Measurements from ENCODE around the gene RMND1. TPM values are rescaled to one million over a fixed set of nuclear protein-coding genes. Genes with fewer than 3 reads are reported as not detected.
A peak's percentile ranks its signal among the peaks of the same experiment; 100 is the strongest.
"Not testable (repeated sequence)": the region's sequence is repeated elsewhere in the genome, so short reads cannot be mapped to it uniquely, and the experiment has no call there.

Gene RMND1
- total RNA-seq, 1 donor from 2014 or later, result 27.4 TPM

DNA sequence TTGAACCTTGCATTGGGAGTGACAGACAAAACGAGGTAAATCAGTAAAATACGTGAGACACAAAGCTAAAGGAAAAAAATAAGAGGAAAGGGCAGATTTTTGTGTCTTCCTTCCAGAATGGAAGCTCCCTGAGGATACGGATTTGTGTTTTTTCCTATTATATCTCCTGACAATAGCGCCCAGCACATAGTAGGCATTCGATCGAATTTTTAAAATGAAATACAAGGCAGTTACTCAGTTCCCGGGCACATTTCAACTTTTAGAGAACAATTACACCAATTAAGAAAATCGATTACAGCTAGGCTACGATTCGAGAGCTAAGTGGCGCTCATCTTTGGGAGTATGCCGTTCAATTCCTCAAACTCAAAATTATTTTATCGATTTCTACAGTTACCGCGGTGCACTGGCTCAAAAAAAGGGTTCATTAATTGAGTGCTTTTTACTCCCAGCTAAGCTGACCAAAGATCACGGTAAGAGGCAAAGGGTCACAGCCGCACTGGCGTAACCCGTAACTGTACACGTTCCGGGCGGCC lies 443 bp downstream of the RMND1 start:
- peaks cover 2% of the 10 kb centered on the region for H3K9me3 Mint-ChIP-seq

GRCh38 chr6:151450928-151451327 lies 998 bp downstream of the RMND1 start:
- H3K27ac Mint-ChIP-seq (ENCODE audit: unreplicated experiment); H3K9me3 Mint-ChIP-seq; DNase-seq (ENCODE audit: low read depth, low spot score); H3K27me3 Mint-ChIP-seq (ENCODE audit: low read depth): not testable (repeated sequence)
- H3K4me3 Mint-ChIP-seq, result peak overlapping the region; percentile 91
- peaks cover 53% of the 10 kb centered on the region for H3K4me1 Mint-ChIP-seq
- H3K36me3 Mint-ChIP-seq (ENCODE audit: low read depth), result peaks cover 18% of the 10 kb centered on the region

More for the DNA sequence above, 443 bp downstream of the RMND1 start:
- Mint-ChIP-seq H3K27ac (ENCODE audit: unreplicated experiment) (peak overlapping the region; percentile 95), H3K36me3 (ENCODE audit: low read depth) (peaks cover 18% of the 10 kb centered on the region), H3K27me3 (ENCODE audit: low read depth) (peaks cover 4% of the 10 kb centered on the region), H3K4me3 (peak overlapping the region; percentile 91), H3K4me1 (peaks cover 56% of the 10 kb centered on the region)
- TF ChIP-seq CTCF (conservative IDR thresholded peaks at IDR 0.05), result no peak
- no peak for DNase-seq (ENCODE audit: low read depth, low spot score)

DNA sequence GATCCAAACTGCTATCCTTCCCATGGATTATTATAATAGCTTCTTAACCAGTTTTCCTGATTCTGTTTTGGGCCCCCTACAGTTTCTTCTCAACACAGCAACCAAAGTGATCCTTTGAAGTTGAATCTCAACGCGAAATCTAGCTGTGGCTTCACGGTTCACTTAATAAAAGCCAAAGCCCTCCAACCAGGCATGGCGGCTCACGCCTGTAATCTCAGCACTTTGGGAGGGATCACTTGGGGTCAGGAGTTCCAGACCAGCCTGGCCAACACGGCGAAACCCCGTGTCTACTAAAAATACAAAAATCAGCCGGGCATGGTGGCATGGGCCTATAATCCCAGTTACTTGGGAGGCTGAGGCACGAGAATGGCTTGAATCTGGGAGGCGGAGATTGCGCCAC lies 3.3 kb downstream of the RMND1 start:
- TF ChIP-seq CTCF (conservative IDR thresholded peaks at IDR 0.05), result peak; percentile 21
- Mint-ChIP-seq H3K4me1 (peaks cover 42% of the 10 kb centered on the region), H3K36me3 (ENCODE audit: low read depth) (peaks cover 20% of the 10 kb centered on the region), H3K27me3 (ENCODE audit: low read depth) (peaks cover 4% of the 10 kb centered on the region), H3K4me3 (peak overlapping the region; percentile 50), H3K9me3 (peaks cover 2% of the 10 kb centered on the region), H3K27ac (ENCODE audit: unreplicated experiment) (no peak overlapping the region)
- DNase-seq (ENCODE audit: low read depth, low spot score), result no peak

DNA sequence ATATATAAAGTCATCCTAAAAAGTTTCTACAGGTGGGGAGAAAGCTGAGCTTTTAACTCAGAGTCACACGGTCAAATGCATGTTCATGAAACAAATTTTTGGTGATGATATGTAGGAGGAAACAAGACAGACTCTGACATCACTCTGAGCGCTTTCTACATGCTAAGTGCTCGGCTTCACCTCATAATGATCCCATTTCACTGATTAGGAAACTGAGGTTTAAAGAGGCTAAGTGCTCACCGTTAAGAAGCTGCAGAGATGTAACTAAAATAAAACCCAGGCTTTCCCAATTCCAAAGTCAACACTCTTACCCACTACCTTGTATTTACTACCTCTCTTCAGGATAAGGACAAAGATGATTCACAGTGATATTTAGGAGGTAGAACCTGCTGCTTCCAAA lies 4.7 kb downstream of the RMND1 start:
- Mint-ChIP-seq H3K27ac (ENCODE audit: unreplicated experiment) (no peak overlapping the region), H3K4me1 (peaks cover 35% of the 10 kb centered on the region), H3K27me3 (ENCODE audit: low read depth) (peaks cover 3% of the 10 kb centered on the region), H3K9me3 (peaks cover 2% of the 10 kb centered on the region), H3K4me3 (peak overlapping the region; percentile 65), H3K36me3 (ENCODE audit: low read depth) (peaks cover 21% of the 10 kb centered on the region)
- no peak for TF ChIP-seq CTCF (conservative IDR thresholded peaks at IDR 0.05)
- DNase-seq (ENCODE audit: low read depth, low spot score), result no peak

- no peak for DNase-seq (ENCODE audit: low read depth, low spot score)
- Mint-ChIP-seq H3K27me3 (ENCODE audit: low read depth) (no peaks in the 10 kb centered on the region), H3K9me3 (peaks cover 2% of the 10 kb centered on the region), H3K27ac (ENCODE audit: unreplicated experiment) (no peak overlapping the region), H3K36me3 (ENCODE audit: low read depth) (peaks cover 10% of the 10 kb centered on the region), H3K4me3 (no peak overlapping the region), H3K4me1 (peaks cover 24% of the 10 kb centered on the region)
- TF ChIP-seq CTCF (conservative IDR thresholded peaks at IDR 0.05), result no peak
Measured at GRCh38 chr6:151445482-151445881, 6.4 kb downstream of the RMND1 start.

- no peak for TF ChIP-seq CTCF (conservative IDR thresholded peaks at IDR 0.05)
- no peak for DNase-seq (ENCODE audit: low read depth, low spot score)
- Mint-ChIP-seq H3K4me1 (peaks cover 24% of the 10 kb centered on the region), H3K9me3 (no peaks in the 10 kb centered on the region), H3K27ac (ENCODE audit: unreplicated experiment) (no peak overlapping the region), H3K36me3 (ENCODE audit: low read depth) (peaks cover 10% of the 10 kb centered on the region), H3K4me3 (peak overlapping the region; percentile 44), H3K27me3 (ENCODE audit: low read depth) (no peaks in the 10 kb centered on the region)
Measured at GRCh38 chr6:151443911-151444621, 7.9 kb downstream of the RMND1 start.

Measured in neural crest cell (in vitro differentiated cells).